GM12878 (cell line): ENCODE data around the gene LRSAM1.

Experiments used
- BRCA1 ChIP-seq: IDR thresholded peaks from 2 replicates; pipeline ENCODE4 v1.6.1; 2011; ENCODE audit warnings: low read depth, low read length, improper control_type of control experiment
- CTCF ChIP-seq, 3 experiments: IDR thresholded peaks in 2 of 3; conservative IDR thresholded peaks in 1 of 3; 2 replicates each; pipeline ENCODE4 v1.5.1; 2011; ENCODE audit warnings: low read depth in 3 of 3, low read length in 3 of 3, mild to moderate bottlenecking in 3 of 3, control low read depth in 2 of 3, moderate library complexity in 2 of 3, inconsistent platforms in 1 of 3, mixed read lengths in 1 of 3; ENCODE audit not compliant: control insufficient read depth in 2 of 3, insufficient read depth in 1 of 3; ENCODE audit errors: extremely low read depth in 1 of 3
- ELK1 ChIP-seq: IDR thresholded peaks from 2 replicates; pipeline ENCODE4 v1.6.1; 2012; ENCODE audit warnings: low read depth, low read length, improper control_type of control experiment
- EP300 ChIP-seq, 2 experiments: fragments of 150-350 bp in 1 of 2; IDR thresholded peaks; 2 replicates each; pipeline ENCODE4 v1.6.1; 2011 to 2012; ENCODE audit warnings: low read depth in 2 of 2, low read length in 2 of 2, borderline replicate concordance in 1 of 2, improper control_type of control experiment in 1 of 2, inconsistent platforms in 1 of 2; ENCODE audit not compliant: control insufficient read depth in 1 of 2
- ESRRA ChIP-seq: IDR thresholded peaks from 2 replicates; pipeline ENCODE4 v1.6.1; 2012; ENCODE audit warnings: mild to moderate bottlenecking, low read length, improper control_type of control experiment
- HDAC2 ChIP-seq: fragments of 200-600 bp; sonication (generic); IDR thresholded peaks from 2 replicates; pipeline ENCODE4 v1.6.1; 2017
- MAX ChIP-seq: IDR thresholded peaks from 2 replicates; pipeline ENCODE4 v1.6.1; 2012; ENCODE audit warnings: low read depth, low read length, improper control_type of control experiment
- POLR2A ChIP-seq: IDR thresholded peaks from 2 replicates; pipeline ENCODE4 v1.6.1; 2011; ENCODE audit warnings: low read depth, mild to moderate bottlenecking, low read length
- POU2F2 ChIP-seq: IDR thresholded peaks from 3 replicates; pipeline ENCODE4 v1.6.1; 2011; ENCODE audit warnings: low read depth, mild to moderate bottlenecking, low read length, borderline replicate concordance
- TBL1XR1 ChIP-seq: IDR thresholded peaks from 2 replicates; pipeline ENCODE4 v1.6.1; 2012; ENCODE audit warnings: low read depth, low read length, improper control_type of control experiment

- TF ChIP-seq HDAC2: no peak
- no peak for TF ChIP-seq CTCF (IDR thresholded peaks at IDR 0.05 in 2 of 3, conservative IDR thresholded peaks at IDR 0.05 in 1 of 3; ENCODE audit: control insufficient read depth in 2 of 3, extremely low read depth in 1 of 3, insufficient read depth in 1 of 3, low read depth in 3 of 3, low read length in 3 of 3)
- no peak for TF ChIP-seq POLR2A
- TF ChIP-seq MAX: no peak
- no peak for TF ChIP-seq ESRRA
- TF ChIP-seq POU2F2: no peak
- TF ChIP-seq EP300 (IDR thresholded peaks at IDR 0.05; ENCODE audit: borderline replicate concordance in 1 of 2, control insufficient read depth in 1 of 2, low read depth in 2 of 2, low read length in 2 of 2): no peak
- TF ChIP-seq BRCA1: no peak
- no peak for TF ChIP-seq ELK1
- no peak for TF ChIP-seq TBL1XR1
Measured at GRCh38 chr9:127479507-127480081, 28.3 kb downstream of the LRSAM1 start.
